ENCODE data around the gene PAM.

Gene PAM

DNA sequence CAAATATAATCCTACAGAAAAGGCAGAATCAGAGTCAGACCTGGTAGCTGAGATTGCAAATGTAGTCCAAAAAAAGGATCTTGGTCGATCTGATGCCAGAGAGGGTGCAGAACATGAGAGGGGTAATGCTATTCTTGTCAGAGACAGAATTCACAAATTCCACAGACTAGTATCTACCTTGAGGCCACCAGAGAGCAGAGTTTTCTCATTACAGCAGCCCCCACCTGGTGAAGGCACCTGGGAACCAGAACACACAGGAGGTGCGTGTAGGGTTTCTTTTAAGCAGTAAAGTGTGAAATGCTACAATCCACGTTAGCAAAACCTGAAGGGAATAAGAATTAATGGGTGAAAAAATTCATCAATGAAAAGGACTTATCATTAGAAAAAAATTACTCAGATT lies 219.1 kb downstream of the PAM start:
- Histone ChIP-seq H3K4me3 (ENCODE audit: severe bottlenecking) (no peak overlapping the region), H3K27ac (ENCODE audit: poor library complexity, severe bottlenecking) (no peak overlapping the region), H3K27me3 (ENCODE audit: insufficient read depth, poor library complexity, severe bottlenecking) (no peaks in the 10 kb centered on the region), H3K9me3 (ENCODE audit: severe bottlenecking) (no peaks in the 10 kb centered on the region), H3K4me1 (ENCODE audit: insufficient read depth, poor library complexity, severe bottlenecking) (no peaks in the 10 kb centered on the region), H3K36me3 (ENCODE audit: low read depth) (peaks cover 9% of the 10 kb centered on the region; the same call in 1 of the 2 replicates)
- no peak for ATAC-seq (ENCODE audit: low read depth)
- TF ChIP-seq, protein P1, sequence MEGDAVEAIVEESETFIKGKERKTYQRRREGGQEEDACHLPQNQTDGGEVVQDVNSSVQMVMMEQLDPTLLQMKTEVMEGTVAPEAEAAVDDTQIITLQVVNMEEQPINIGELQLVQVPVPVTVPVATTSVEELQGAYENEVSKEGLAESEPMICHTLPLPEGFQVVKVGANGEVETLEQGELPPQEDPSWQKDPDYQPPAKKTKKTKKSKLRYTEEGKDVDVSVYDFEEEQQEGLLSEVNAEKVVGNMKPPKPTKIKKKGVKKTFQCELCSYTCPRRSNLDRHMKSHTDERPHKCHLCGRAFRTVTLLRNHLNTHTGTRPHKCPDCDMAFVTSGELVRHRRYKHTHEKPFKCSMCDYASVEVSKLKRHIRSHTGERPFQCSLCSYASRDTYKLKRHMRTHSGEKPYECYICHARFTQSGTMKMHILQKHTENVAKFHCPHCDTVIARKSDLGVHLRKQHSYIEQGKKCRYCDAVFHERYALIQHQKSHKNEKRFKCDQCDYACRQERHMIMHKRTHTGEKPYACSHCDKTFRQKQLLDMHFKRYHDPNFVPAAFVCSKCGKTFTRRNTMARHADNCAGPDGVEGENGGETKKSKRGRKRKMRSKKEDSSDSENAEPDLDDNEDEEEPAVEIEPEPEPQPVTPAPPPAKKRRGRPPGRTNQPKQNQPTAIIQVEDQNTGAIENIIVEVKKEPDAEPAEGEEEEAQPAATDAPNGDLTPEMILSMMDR (IDR thresholded peaks at IDR 0.05; ENCODE audit: poor library complexity, severe bottlenecking): no peak
- DNase-seq (ENCODE audit: low spot score): no peak

DNA sequence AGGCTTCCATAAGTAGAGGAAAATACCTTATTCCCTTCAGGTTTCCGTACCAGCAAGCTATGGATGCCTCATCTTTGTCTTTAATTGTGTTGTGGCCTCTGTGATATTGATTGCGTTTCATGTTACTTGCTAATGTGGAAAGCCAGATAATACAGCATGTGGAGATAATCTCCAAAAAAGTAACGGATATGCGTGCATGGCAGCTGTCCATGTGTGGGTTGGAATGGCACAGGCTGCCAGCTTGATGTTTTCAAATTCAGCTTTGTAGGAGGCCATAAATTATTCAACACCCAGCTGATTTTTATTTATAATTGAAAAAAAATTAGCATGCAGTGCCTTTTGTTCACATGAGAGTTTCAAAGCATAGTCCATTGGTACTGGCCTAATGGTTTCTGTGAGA lies 219.9 kb downstream of the PAM start:
- no peaks in the 10 kb centered on the region for H3K27me3 ChIP-seq (ENCODE audit: insufficient read depth, poor library complexity, severe bottlenecking)
- TF ChIP-seq, protein P1 (IDR thresholded peaks at IDR 0.05; ENCODE audit: poor library complexity, severe bottlenecking): no peak
- H3K36me3 ChIP-seq (ENCODE audit: low read depth): peaks cover 9% of the 10 kb centered on the region; the same call in 1 of the 2 replicates
- no peak overlapping the region for H3K4me3 ChIP-seq (ENCODE audit: severe bottlenecking)
- H3K4me1 ChIP-seq (ENCODE audit: insufficient read depth, poor library complexity, severe bottlenecking): no peaks in the 10 kb centered on the region
- H3K9me3 ChIP-seq (ENCODE audit: severe bottlenecking): no peaks in the 10 kb centered on the region
- ATAC-seq (ENCODE audit: low read depth) (no peak), DNase-seq (ENCODE audit: low spot score) (no peak)
- H3K27ac ChIP-seq (ENCODE audit: poor library complexity, severe bottlenecking): no peak overlapping the region

DNA sequence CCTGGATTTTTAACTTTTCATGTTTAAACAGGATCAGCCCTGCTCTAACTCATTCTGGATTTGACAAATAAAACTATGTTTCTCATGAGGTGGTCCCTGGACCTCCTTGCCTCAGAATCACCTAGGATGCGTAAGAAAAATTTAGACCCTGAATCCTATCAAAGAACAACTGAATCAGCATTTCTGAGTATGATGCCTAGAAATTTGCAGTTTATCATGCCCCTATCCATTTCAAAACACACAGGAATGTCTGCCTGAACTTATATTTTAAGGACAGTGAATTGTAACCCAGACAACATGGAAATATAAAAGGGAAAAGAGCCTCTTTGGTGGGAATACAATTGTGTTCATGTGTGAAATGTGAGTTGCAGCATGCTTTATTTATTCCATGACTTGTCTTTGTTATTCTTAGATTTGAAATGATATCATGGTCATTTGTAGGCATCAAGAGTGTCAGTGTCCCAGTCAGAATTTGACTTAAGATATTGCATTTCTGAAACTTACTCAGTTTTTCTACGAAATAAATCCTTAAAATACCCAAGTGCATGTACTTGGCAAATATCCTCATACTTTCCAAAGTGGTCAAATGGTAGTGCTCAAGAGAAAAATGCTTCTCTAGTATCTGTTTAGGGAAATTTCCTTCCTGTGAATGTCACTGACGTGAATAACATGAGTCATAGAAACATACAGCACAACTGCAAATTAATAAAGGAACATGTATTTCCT lies 220.5 kb downstream of the PAM start:
- DNase-seq (ENCODE audit: low spot score): no peak
- TF ChIP-seq, protein P1 (IDR thresholded peaks at IDR 0.05; ENCODE audit: poor library complexity, severe bottlenecking): no peak
- no peak overlapping the region for H3K27ac ChIP-seq (ENCODE audit: poor library complexity, severe bottlenecking)

DNA sequence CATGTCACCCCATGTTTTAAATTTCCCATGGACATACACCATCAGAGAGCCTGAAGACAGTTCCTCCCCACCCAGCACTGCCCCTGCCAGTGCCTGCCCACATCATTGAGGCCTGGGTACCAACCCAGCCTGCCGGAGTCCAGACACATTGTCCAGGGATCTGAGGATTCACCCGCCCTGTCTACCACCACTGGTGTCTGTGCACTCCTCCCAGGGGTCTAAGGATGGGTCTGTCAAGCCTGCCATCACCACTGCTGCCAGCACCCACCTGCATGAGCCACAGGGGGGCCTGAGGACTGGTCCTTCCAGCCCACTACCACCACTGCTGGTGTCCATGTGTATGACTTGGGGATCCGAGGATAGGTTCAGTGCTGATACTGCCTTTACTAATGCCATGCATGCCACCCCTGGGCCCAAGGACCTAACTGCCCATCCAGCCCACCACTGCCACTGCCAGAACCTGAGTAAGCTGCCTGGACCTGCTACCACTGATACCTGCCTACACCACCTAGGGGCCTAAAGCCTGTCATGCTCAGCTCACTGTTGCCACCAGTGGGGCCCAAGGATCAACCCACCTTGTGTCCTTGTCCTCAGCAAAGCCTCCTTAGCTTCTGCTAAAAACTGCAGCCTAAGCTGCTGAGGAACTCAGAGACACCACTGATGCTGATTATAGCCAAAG lies 227.0 kb downstream of the PAM start:
- no peak for ATAC-seq (ENCODE audit: low read depth)
- Histone ChIP-seq H3K4me3 (ENCODE audit: severe bottlenecking) (no peak overlapping the region), H3K36me3 (ENCODE audit: low read depth) (0 out of 2 replicates have a peak, but pooled peaks cover 2% of the 10 kb centered on the region), H3K27ac (ENCODE audit: poor library complexity, severe bottlenecking) (no peak overlapping the region), H3K4me1 (ENCODE audit: insufficient read depth, poor library complexity, severe bottlenecking) (no peaks in the 10 kb centered on the region), H3K9me3 (ENCODE audit: severe bottlenecking) (peaks cover 3% of the 10 kb centered on the region), H3K27me3 (ENCODE audit: insufficient read depth, poor library complexity, severe bottlenecking) (no peaks in the 10 kb centered on the region)
- DNase-seq (ENCODE audit: low spot score): no peak
- TF ChIP-seq, protein P1 (IDR thresholded peaks at IDR 0.05; ENCODE audit: poor library complexity, severe bottlenecking): no peak

More for the DNA sequence above, 220.5 kb downstream of the PAM start:
- H3K4me1 ChIP-seq (ENCODE audit: insufficient read depth, poor library complexity, severe bottlenecking): no peaks in the 10 kb centered on the region
- no peaks in the 10 kb centered on the region for H3K9me3 ChIP-seq (ENCODE audit: severe bottlenecking)
- peaks cover 9% of the 10 kb centered on the region; the same call in 1 of the 2 replicates for H3K36me3 ChIP-seq (ENCODE audit: low read depth)
- H3K4me3 ChIP-seq (ENCODE audit: severe bottlenecking): no peak overlapping the region
- H3K27me3 ChIP-seq (ENCODE audit: insufficient read depth, poor library complexity, severe bottlenecking): no peaks in the 10 kb centered on the region
- ATAC-seq (ENCODE audit: low read depth): no peak

DNA sequence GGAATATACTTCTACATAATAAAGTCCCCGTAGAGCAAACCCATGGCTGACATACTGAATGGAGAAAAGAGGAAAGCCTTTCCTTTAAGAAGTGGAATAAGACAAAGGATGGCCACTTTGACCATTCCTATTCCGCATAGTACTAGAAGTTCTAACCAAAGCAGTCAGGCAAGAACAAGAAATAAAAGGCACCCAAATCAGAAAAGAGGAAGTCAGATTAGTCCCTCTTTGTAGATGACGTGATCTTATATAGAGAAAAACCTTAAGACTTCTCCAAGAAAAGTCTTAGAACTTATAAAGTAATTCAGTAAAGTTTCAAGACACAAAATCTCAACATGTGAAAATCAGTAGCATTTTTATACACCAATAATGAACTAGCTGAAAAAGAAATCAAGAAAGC lies 231.0 kb downstream of the PAM start:
- ATAC-seq (ENCODE audit: low read depth) (no peak), DNase-seq (ENCODE audit: low spot score) (no peak)
- H3K27me3 ChIP-seq (ENCODE audit: insufficient read depth, poor library complexity, severe bottlenecking): no peaks in the 10 kb centered on the region
- TF ChIP-seq, protein P1 (IDR thresholded peaks at IDR 0.05; ENCODE audit: poor library complexity, severe bottlenecking): no peak
- H3K4me1 ChIP-seq (ENCODE audit: insufficient read depth, poor library complexity, severe bottlenecking): no peaks in the 10 kb centered on the region
- H3K4me3 ChIP-seq (ENCODE audit: severe bottlenecking): no peak overlapping the region
- H3K9me3 ChIP-seq (ENCODE audit: severe bottlenecking): peaks cover 3% of the 10 kb centered on the region
- no peak overlapping the region for H3K27ac ChIP-seq (ENCODE audit: poor library complexity, severe bottlenecking)
- H3K36me3 ChIP-seq (ENCODE audit: low read depth): no peaks in the 10 kb centered on the region
